Smooth muscle cell (in vitro differentiated cells): ENCODE results near the gene EYA3. TPM values are rescaled to one million over a fixed set of nuclear protein-coding genes. Genes with fewer than 3 reads are reported as not detected.

Experiments used
- DNase-seq: peaks from one replicate; lab custom pipeline; 2025; ENCODE audit not compliant: unreplicated experiment; lab: John Stamatoyannopoulos, UW
- H2AFZ ChIP-seq: fragments of 200-600 bp; sonication (generic); 2 replicates; pipeline ENCODE4 v1.6.0; 2016; ENCODE audit warnings: antibody characterized with exemption, low read depth, mild to moderate bottlenecking
- H3F3A ChIP-seq: fragments of 200-600 bp; sonication (generic); 2 replicates; pipeline ENCODE4 v1.6.0; 2017; ENCODE audit warnings: antibody characterized with exemption, low read depth
- H3K27ac ChIP-seq: fragments of 200-600 bp; sonication (generic); 2 replicates; pipeline ENCODE4 v1.5.1; 2016; ENCODE audit warnings: low read depth, mild to moderate bottlenecking
- H3K27me3 ChIP-seq: fragments of 200-600 bp; sonication (generic); 2 replicates; pipeline ENCODE4 v1.6.1; 2016; ENCODE audit warnings: low read depth, mild to moderate bottlenecking
- H3K36me3 ChIP-seq: fragments of 200-600 bp; sonication (generic); 2 replicates; pipeline ENCODE4 v1.5.1; 2016; ENCODE audit warnings: low read depth
- H3K4me1 ChIP-seq: fragments of 200-600 bp; sonication (generic); 2 replicates; pipeline ENCODE4 v1.5.1; 2016; ENCODE audit warnings: low read depth
- H3K4me2 ChIP-seq: fragments of 200-600 bp; sonication (generic); 2 replicates; pipeline ENCODE4 v1.6.0; 2016; ENCODE audit warnings: mild to moderate bottlenecking
- H3K4me3 ChIP-seq: fragments of 200-600 bp; sonication (generic); 2 replicates; pipeline ENCODE4 v1.5.1; 2016; ENCODE audit warnings: mild to moderate bottlenecking
- H3K79me2 ChIP-seq: fragments of 200-600 bp; sonication (generic); 2 replicates; pipeline ENCODE4 v1.6.0; 2016; ENCODE audit warnings: low read depth, mild to moderate bottlenecking
- H3K9ac ChIP-seq: fragments of 200-600 bp; sonication (generic); 2 replicates; pipeline ENCODE4 v1.6.0; 2016; ENCODE audit warnings: low read depth
- H3K9me3 ChIP-seq: fragments of 200-600 bp; sonication (generic); replicated peaks from 2 replicates; pipeline ENCODE4 v1.5.1; 2016; ENCODE audit warnings: low read depth
- H4K20me1 ChIP-seq: fragments of 200-600 bp; sonication (generic); 2 replicates; pipeline ENCODE4 v1.6.0; 2016; ENCODE audit warnings: low read depth
- CTCF ChIP-seq: fragments of 200-600 bp; sonication (generic); IDR thresholded peaks from 2 replicates; pipeline ENCODE4 v1.5.1; 2017; ENCODE audit warnings: borderline replicate concordance, mild to moderate bottlenecking, antibody characterized with exemption; ENCODE audit not compliant: insufficient read depth, poor library complexity, severe bottlenecking
- WGBS: methylation state at CpG from one replicate; pipeline ENCODE4 v1.1.7; 2016; ENCODE audit warnings: low lambda C conversion rate; 5-methylcytosine and 5-hydroxymethylcytosine counted together
- polyA plus RNA-seq: library from polyadenylated mRNA; unstranded; fragments of >200 nt; fragmentation: Nextera tagmentation; extraction: Ambion mirVana; gene quantifications from 2 replicates; pipeline ENCODE4 v1.2.1, GENCODE V29; 2016
- total RNA-seq: library from RNA; depleted of rRNA; stranded (reverse); fragments of >200 nt; gene quantifications from 2 replicates; pipeline ENCODE4 v1.2.3, GENCODE V29; 2014

Gene EYA3
- total and polyA plus RNA-seq, 2 experiments from 2014 or later, result 3.8 to 17.1 TPM

DNA sequence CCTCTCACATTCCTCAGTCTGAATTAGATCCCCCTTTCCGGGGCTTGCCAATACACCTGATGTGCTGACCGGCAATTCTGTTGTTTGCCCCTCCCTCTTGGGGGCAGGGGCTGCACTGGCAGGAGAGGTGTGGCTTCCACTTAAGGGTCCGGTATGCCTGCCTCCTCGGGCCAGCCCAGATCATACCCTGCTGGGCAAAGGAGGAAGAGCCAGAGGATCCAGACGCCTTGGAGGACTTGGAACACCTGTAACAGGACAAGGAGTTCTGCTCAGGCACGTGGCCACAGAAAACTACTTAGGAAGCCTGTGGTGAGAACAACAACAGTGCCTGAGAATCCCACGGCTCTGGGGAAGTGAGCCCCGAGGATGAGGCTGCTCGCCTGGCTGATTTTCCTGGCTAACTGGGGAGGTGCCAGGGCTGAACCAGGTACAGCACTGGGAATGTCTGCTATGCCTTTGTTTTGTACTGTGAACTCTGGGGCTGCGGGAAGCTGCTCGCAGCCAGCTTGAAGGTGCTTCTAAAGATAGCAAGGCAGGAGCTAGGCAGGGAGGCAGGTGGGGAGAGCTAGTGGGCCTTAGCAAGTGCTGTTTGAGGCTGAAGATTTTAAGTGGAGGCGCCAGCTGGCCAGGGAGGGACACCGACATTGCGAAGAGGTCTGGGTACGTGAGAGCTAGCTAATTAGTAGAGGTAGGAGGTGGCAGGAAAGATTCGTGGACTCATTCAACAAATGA is 153.4 kb downstream of the EYA3 start, which contains the start of gene SMPDL3B:
SMPDL3B (plus strand) TSS at position 183 of the 732 bp plus-strand sequence; CDS start at position 367, 184 bp downstream.
- Histone ChIP-seq H3K9ac (no peak within 1 kb of the TSS), H3K4me1 (peaks cover 7% of the 10 kb centered on the region), H3K27ac (no peak within 1 kb of the TSS), H3K79me2 (no peaks in the 10 kb centered on the region), H3K36me3 (no peaks in the 10 kb centered on the region), H3K4me3 (peak within 1 kb of the TSS; percentile 27), H3K4me2 (peak within 1 kb of the TSS; percentile 75), H3K9me3 (no peaks in the 10 kb centered on the region), H3F3A (no peaks in the 10 kb centered on the region), H3K27me3 (peaks cover 19% of the 10 kb centered on the region), H2AFZ (peak within 1 kb of the TSS; percentile 30), H4K20me1 (no peaks in the 10 kb centered on the region)
- WGBS, result 4% methylated on average over 16 of the region's 16 CpGs
- DNase-seq, result no peak
- no peak for TF ChIP-seq CTCF

- no peak for DNase-seq
- H3K79me2 ChIP-seq, result no peaks in the 10 kb centered on the region
- TF ChIP-seq CTCF, result no peak
- H3K27me3 ChIP-seq, result peaks cover 19% of the 10 kb centered on the region
- no peaks in the 10 kb centered on the region for H3K9me3 ChIP-seq
- no peaks in the 10 kb centered on the region for H3F3A ChIP-seq
- H3K4me1 ChIP-seq, result peaks cover 7% of the 10 kb centered on the region
- H4K20me1 ChIP-seq, result no peaks in the 10 kb centered on the region
- no peak overlapping the region for H2AFZ ChIP-seq
- no peaks in the 10 kb centered on the region for H3K36me3 ChIP-seq
- no peak overlapping the region for H3K4me3 ChIP-seq
- WGBS, result 94% methylated on average over 4 of the region's 4 CpGs
- H3K9ac ChIP-seq, result no peak overlapping the region
- H3K27ac ChIP-seq, result no peak overlapping the region
- no peak overlapping the region for H3K4me2 ChIP-seq
These were observed 156.7 kb downstream of the EYA3 start for GRCh38 chr1:27931759-27932158.

- 92% methylated on average over 6 of the region's 6 CpGs for WGBS
- H3K36me3 ChIP-seq, result no peaks in the 10 kb centered on the region
- no peak for DNase-seq
- no peak overlapping the region for H3K4me2 ChIP-seq
- no peak overlapping the region for H3K4me3 ChIP-seq
- no peaks in the 10 kb centered on the region for H3F3A ChIP-seq
- peaks cover 16% of the 10 kb centered on the region for H3K27me3 ChIP-seq
- H3K9me3 ChIP-seq, result no peaks in the 10 kb centered on the region
- no peak overlapping the region for H3K27ac ChIP-seq
- no peaks in the 10 kb centered on the region for H3K79me2 ChIP-seq
- no peak for TF ChIP-seq CTCF
- no peaks in the 10 kb centered on the region for H4K20me1 ChIP-seq
- H3K9ac ChIP-seq, result no peak overlapping the region
- peaks cover 7% of the 10 kb centered on the region for H3K4me1 ChIP-seq
- no peak overlapping the region for H2AFZ ChIP-seq
These were observed 157.2 kb downstream of the EYA3 start for GRCh38 chr1:27931184-27931583.
